Measurements from ENCODE around the gene MYL7. TPM values are rescaled to one million over a fixed set of nuclear protein-coding genes. Genes with fewer than 3 reads are reported as not detected.

MYL7 gene
- total and polyA plus RNA-seq, 2 of the 13 experiments (the other 11 are each of a cell fraction or from before 2014, with no cell fraction given): 1.8 TPM; not detected in 1

GRCh38 chr7:44116789-44117666 lies 24.1 kb downstream of the MYL7 start:
- Histone ChIP-seq H3K9me3 (ENCODE audit: low read length) (no peaks in the 10 kb centered on the region), H3K27ac (ENCODE audit: extremely low read length, insufficient read depth, low read length) (no peak overlapping the region), H3K4me1 (ENCODE audit: insufficient read depth, low read length) (peaks cover 11% of the 10 kb centered on the region), H3K27me3 (ENCODE audit: control insufficient read depth in 1 of 2, insufficient read depth in 2 of 2, low read length in 2 of 2) (no peaks in the 10 kb centered on the region), H3K4me2 (ENCODE audit: low read depth, low read length) (no peak overlapping the region), H3K9ac (ENCODE audit: insufficient read depth, low read depth, low read length) (no peak overlapping the region), H4K20me1 (ENCODE audit: insufficient read depth, low read length) (no peaks in the 10 kb centered on the region), H3K4me3 (replicated peaks in 1 of 3; ENCODE audit: insufficient read depth in 1 of 3, low read depth in 2 of 3, low read length in 3 of 3) (no peak overlapping the region), H3K36me3 (replicated peaks in 1 of 2; ENCODE audit: control insufficient read depth in 1 of 2, insufficient read depth in 2 of 2, low read length in 2 of 2) (peaks cover 25 to 56% of the 10 kb centered on the region in 2 experiments), H2AFZ (ENCODE audit: low read length) (no peak overlapping the region), H3K79me2 (ENCODE audit: insufficient read depth, low read length) (peaks cover 4% of the 10 kb centered on the region)
- intact Hi-C loops (cut with micrococcal nuclease; ENCODE audit: unreplicated experiment) (no loop called here), in situ Hi-C loops (cut with HindIII; ENCODE audit: extremely low pct_ligation_motif_present, low pct_unique_long_range_greater_than_20kb) (no loop called here)
- no peak for ATAC-seq
- ChIA-PET CTCF (ENCODE audit: low intra/inter-chr PET ratio, low total read pairs) (no interaction called here), POLR2A (no interaction called here)
- no peak for FAIRE-seq
- no TSS peak for BruUV-seq (replicated peaks)
- DNase-seq (ENCODE audit: low spot score): no peak
- WGBS (ENCODE audit: low lambda C conversion rate): 96% methylated on average over 8 of the region's 25 CpGs
- TF ChIP-seq SATB2 (CRISPR knock-in tag; IDR thresholded peaks at IDR 0.05) (no peak), SRSF1 (optimal IDR thresholded peaks at IDR 0.05; ENCODE audit: low read depth, low read length) (no peak), ZEB1 (IDR thresholded peaks at IDR 0.05; ENCODE audit: insufficient replicate concordance, low read depth) (no peak), ZSCAN9 (CRISPR knock-in tag; IDR thresholded peaks at IDR 0.05; ENCODE audit: borderline replicate concordance) (no peak), TRIM22 (IDR thresholded peaks at IDR 0.05) (no peak), ZNF777 (CRISPR knock-in tag; IDR thresholded peaks at IDR 0.05) (no peak), ZHX1 (CRISPR knock-in tag; IDR thresholded peaks at IDR 0.05; ENCODE audit: low read depth) (no peak), ZNF20 (CRISPR knock-in tag; IDR thresholded peaks at IDR 0.05) (no peak), KDM3A (CRISPR knock-in tag; IDR thresholded peaks at IDR 0.05; ENCODE audit: low read depth) (no peak), KAT2B (IDR thresholded peaks at IDR 0.05; ENCODE audit: borderline replicate concordance, low read depth, low read length) (no peak), SP5 (CRISPR knock-in tag; IDR thresholded peaks at IDR 0.05; ENCODE audit: borderline replicate concordance, low read depth) (no peak), SKIL (CRISPR knock-in tag; IDR thresholded peaks at IDR 0.05; ENCODE audit: borderline replicate concordance) (no peak)
- TF ChIP-seq, protein P1, sequence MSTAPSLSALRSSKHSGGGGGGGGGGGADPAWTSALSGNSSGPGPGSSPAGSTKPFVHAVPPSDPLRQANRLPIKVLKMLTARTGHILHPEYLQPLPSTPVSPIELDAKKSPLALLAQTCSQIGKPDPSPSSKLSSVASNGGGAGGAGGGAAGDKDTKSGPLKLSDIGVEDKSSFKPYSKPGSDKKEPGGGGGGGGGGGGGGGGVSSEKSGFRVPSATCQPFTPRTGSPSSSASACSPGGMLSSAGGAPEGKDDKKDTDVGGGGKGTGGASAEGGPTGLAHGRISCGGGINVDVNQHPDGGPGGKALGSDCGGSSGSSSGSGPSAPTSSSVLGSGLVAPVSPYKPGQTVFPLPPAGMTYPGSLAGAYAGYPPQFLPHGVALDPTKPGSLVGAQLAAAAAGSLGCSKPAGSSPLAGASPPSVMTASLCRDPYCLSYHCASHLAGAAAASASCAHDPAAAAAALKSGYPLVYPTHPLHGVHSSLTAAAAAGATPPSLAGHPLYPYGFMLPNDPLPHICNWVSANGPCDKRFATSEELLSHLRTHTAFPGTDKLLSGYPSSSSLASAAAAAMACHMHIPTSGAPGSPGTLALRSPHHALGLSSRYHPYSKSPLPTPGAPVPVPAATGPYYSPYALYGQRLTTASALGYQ (CRISPR knock-in tag; IDR thresholded peaks at IDR 0.05): no peak
- TF ChIP-seq, protein P2, sequence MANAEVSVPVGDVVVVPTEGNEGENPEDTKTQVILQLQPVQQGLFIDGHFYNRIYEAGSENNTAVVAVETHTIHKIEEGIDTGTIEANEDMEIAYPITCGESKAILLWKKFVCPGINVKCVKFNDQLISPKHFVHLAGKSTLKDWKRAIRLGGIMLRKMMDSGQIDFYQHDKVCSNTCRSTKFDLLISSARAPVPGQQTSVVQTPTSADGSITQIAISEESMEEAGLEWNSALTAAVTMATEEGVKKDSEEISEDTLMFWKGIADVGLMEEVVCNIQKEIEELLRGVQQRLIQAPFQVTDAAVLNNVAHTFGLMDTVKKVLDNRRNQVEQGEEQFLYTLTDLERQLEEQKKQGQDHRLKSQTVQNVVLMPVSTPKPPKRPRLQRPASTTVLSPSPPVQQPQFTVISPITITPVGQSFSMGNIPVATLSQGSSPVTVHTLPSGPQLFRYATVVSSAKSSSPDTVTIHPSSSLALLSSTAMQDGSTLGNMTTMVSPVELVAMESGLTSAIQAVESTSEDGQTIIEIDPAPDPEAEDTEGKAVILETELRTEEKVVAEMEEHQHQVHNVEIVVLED (CRISPR knock-in tag; IDR thresholded peaks at IDR 0.05; ENCODE audit: borderline replicate concordance): no peak
